GM18517 (cell line): Measurements from ENCODE around the gene PMVK.

Experiments
- ATAC-seq: cut with Tn5 transposase; IDR thresholded peaks from one replicate; pipeline ENCODE4 v1.9.1; 2021; ENCODE audit warnings: mild to moderate bottlenecking, moderate library complexity; ENCODE audit not compliant: unreplicated experiment

PMVK gene

DNA sequence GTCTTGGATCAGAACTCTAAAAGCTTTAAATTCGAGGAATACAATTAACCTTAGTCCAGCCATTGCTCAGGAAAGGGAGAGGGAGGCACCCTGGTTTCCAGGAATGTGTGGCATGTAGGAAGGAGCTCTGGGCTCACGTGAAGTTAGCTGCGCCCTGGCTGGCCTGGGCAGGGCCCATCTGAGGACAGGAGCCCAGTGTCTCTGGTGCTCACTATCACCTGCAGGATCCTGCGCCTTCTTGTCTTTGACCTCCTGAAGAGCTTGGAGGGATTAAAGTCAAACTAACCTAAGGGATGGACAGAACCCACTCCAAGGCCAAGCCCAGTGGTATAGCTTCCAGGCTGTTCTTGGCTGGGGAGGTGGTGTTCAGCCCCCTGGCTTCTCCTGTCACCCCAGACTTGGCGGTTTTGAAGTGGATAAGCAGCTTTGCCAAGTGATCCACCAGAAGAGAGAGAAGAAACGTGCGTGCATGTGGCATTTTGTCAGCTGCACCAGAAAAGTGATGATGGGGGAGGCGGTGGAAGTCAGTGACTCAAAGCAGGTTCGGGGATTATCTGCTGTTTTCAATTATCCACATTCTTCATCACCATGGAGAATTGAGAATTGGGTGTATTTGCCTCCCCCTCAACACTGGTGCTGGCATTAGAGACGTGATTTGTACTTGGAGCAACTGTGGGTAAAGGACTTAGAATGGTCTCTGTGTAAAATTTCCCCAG lies 54.5 kb downstream of the PMVK start:
- ATAC-seq, result no peak

DNA sequence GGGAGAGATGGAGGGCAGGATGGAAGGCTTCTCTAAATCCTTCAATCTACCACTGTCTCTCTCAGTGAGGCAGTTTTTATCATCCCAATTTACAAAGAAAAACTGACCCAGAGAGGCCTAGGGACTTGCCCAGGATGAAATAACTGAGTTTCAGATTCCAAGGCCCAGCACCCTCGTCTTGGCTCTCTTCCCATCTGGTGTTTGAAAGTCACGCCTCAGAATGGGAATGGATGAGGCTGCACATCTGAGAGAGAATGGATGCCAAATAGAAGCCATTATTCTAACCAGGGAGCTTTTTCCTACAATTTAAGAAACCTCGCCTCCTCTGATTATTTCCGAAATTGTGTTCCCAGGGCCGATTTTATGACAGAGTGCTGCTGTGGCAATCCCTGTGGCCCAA lies 55.8 kb downstream of the PMVK start:
- ATAC-seq, result no peak

DNA sequence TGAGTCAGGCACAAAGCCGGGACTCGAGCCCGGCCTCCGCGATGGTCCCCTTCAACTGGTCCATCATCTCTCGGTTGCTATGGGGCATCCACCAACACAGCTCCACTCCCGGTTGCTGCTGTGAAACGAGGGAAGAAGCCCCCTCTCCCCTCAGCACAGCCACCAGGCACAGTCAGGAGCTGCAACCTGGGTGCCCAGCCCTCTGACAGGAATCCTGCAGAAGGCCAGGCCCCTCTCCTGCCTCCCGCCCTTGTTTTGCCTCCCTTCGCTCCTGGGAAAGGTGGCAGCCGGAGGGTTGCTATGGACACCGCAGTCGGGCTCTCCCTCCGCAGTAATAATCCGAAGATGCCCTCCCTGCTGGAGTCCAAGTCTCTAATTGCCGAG lies 57.5 kb downstream of the PMVK start:
- ATAC-seq, result no peak

DNA sequence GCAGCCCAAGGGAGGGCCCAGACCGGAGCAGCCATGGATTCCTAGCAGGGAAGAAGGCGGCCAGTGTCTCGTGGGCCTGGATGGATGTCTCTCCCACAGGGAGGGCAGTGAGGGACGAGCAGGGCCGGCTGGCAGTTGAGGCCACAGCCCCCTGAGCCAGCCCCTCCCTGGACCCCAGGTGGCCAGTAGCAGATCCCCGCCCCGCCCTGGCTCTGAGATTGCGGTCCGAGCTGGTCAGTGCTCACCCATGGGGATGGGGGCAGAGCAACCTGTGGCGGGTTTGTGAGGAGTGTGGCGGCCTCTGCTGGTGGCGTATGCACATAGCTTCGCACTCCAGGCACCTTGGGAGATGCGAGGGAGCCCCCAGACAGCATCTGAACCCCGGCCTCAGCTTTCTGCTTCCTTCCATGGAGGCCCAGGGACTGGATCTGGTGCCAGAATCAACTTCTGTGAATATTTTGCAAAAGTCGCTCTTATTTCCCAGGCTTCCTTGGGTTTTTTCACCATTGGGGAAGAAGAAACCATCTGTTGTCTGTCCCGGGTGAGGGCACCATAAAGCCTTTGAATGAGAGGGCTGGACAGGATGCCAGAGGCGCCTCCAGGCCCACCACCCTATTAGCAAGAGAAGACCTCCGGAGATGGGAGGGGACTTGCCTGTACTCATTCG lies 58.0 kb downstream of the PMVK start:
- no peak for ATAC-seq

DNA sequence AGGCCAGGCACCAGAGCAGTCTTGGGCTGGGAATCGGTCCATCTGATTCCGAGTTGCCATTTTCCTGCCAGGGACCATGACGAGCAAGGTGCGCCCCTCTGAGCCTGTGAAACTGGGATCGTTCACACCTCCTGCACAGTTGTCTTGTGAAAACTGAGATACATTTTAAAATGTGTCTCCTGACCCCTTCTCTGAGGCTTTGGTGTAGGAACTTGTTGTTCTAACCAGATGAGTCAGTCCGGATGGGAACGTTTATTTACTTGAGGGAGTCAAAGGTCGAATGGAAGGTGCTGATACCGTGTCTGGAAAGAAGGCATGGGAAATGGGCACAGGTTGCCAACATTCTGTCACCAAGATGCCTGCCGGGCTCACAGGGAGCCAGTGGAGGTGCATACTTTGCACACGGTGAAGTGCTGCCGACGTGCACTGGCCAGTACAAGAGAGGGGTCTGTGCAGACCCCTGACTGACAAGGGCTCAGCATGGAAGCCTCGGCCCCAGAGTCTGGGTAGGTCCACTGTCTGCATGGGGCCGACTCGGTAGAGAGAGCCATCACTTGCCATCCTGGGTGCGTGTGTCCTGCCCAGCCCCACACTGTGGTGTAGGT lies 59.0 kb downstream of the PMVK start:
- no peak for ATAC-seq

DNA sequence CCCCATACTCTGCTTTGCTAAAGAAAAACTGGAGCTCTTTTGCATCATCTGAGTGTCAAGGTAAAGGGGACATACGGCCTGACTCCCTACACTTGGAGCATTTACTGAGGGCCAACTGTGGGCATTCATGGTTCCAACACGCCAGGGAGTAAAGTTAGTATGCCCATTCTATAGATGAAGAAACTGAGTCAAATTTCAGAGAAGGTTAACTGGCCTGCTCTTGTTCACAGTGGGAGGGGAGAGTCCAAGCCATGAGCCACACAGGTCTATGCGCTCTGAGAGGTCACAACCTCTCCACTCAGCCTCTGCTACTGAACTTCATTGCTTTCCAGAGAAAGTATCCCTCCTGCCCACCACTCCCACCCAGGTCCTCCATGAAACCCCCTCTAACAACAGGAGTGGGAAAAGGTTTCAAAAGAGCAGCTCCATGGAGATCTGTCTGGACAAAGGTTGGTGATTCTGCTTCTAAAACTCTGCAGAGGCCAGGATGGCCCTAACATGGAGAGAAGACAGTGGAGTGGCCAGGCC lies 59.6 kb downstream of the PMVK start:
- ATAC-seq, result no peak
